Neuronal stem cell (in vitro differentiated cells): ENCODE measurements around the gene AKR1C2.
"Not testable (repeated sequence)": the region's sequence is repeated elsewhere in the genome, so short reads cannot be mapped to it uniquely, and the experiment has no call there.

ENCODE experiments used
- DNase-seq: peaks from one replicate; pipeline ENCODE4 v3.0.0-alpha.2; 2013; ENCODE audit warnings: low spot score
- H2AFZ ChIP-seq: one replicate; pipeline ENCODE4 v1.6.1; 2013; ENCODE audit warnings: mild to moderate bottlenecking, low read length, inconsistent platforms
- H2AK5ac ChIP-seq: 2 replicates; pipeline ENCODE4 v1.6.1; 2013; ENCODE audit warnings: low read depth, mild to moderate bottlenecking, inconsistent platforms, low read length, moderate library complexity, mixed read lengths
- H2BK120ac ChIP-seq: 2 replicates; pipeline ENCODE4 v1.6.1; 2013; ENCODE audit warnings: low read depth, mild to moderate bottlenecking, inconsistent platforms, low read length, moderate library complexity, mixed read lengths
- H2BK12ac ChIP-seq: one replicate; pipeline ENCODE4 v1.6.1; 2013; ENCODE audit warnings: low read length, inconsistent platforms
- H2BK15ac ChIP-seq: 2 replicates; pipeline ENCODE4 v1.6.1; 2013; ENCODE audit warnings: mild to moderate bottlenecking, low read length, inconsistent platforms, mixed read lengths
- H2BK5ac ChIP-seq: one replicate; pipeline ENCODE4 v1.6.1; 2013; ENCODE audit warnings: inconsistent platforms, mild to moderate bottlenecking, low read length, moderate library complexity
- H3K14ac ChIP-seq: one replicate; pipeline ENCODE4 v1.6.1; 2013; ENCODE audit warnings: low read length, inconsistent platforms
- H3K18ac ChIP-seq: 2 replicates; pipeline ENCODE4 v1.6.1; 2013; ENCODE audit warnings: low read length, inconsistent platforms
- H3K23ac ChIP-seq: 2 replicates; pipeline ENCODE4 v1.6.1; 2013; ENCODE audit warnings: low read depth, mild to moderate bottlenecking, mixed read lengths, low read length, inconsistent platforms; ENCODE audit not compliant: poor library complexity
- H3K27ac ChIP-seq: replicated peaks from 3 replicates; pipeline ENCODE4 v1.5.1; 2013; ENCODE audit warnings: low read length, inconsistent platforms
- H3K27me3 ChIP-seq, 3 experiments: 2 replicates each; pipeline ENCODE4 v1.6.1; 2013; ENCODE audit warnings: low read length in 3 of 3, mild to moderate bottlenecking in 2 of 3, inconsistent platforms in 1 of 3, low read depth in 1 of 3, mixed read lengths in 1 of 3, moderate library complexity in 1 of 3; ENCODE audit not compliant: control insufficient read depth in 3 of 3, insufficient read depth in 3 of 3
- H3K36me3 ChIP-seq, 2 donors: replicated peaks in 1 of 2; 2 replicates each; pipeline ENCODE4 v1.6.1; 2013; ENCODE audit warnings: low read length in 2 of 2; ENCODE audit not compliant: control insufficient read depth in 2 of 2, insufficient read depth in 2 of 2
- H3K4ac ChIP-seq: 2 replicates; pipeline ENCODE4 v1.6.1; 2013; ENCODE audit warnings: inconsistent platforms, mild to moderate bottlenecking, low read length, moderate library complexity
- H3K4me1 ChIP-seq, 2 donors: 1 replicate in 1 of 2; 2 replicates in 1 of 2; pipeline ENCODE4 v1.6.1; 2013; ENCODE audit warnings: low read length in 2 of 2, low read depth in 1 of 2; ENCODE audit not compliant: control insufficient read depth in 2 of 2, insufficient read depth in 1 of 2
- H3K4me2 ChIP-seq: one replicate; pipeline ENCODE4 v1.6.1; 2013; ENCODE audit warnings: mild to moderate bottlenecking, low read length, inconsistent platforms; ENCODE audit not compliant: insufficient read depth, poor library complexity, severe bottlenecking
- H3K4me3 ChIP-seq, 2 donors: 2 replicates each; pipeline ENCODE4 v1.5.1; 2013; ENCODE audit warnings: low read length in 2 of 2, mild to moderate bottlenecking in 2 of 2, inconsistent platforms in 1 of 2, moderate library complexity in 1 of 2
- H3K79me1 ChIP-seq: one replicate; pipeline ENCODE4 v1.6.1; 2013; ENCODE audit warnings: low read depth, mild to moderate bottlenecking, inconsistent platforms, low read length, moderate library complexity
- H3K9ac ChIP-seq: one replicate; pipeline ENCODE4 v1.6.1; 2013; ENCODE audit warnings: mild to moderate bottlenecking, low read depth, low read length, inconsistent platforms; ENCODE audit not compliant: poor library complexity
- H3K9me3 ChIP-seq, 2 donors: replicated peaks in 1 of 2; 2 replicates each; pipeline versions ENCODE3 to v1.6.1; 2013; ENCODE audit warnings: low read length in 2 of 2, mild to moderate bottlenecking in 2 of 2, inconsistent platforms in 1 of 2, low read depth in 1 of 2, mixed read lengths in 1 of 2, moderate library complexity in 1 of 2; ENCODE audit not compliant: control insufficient read depth in 2 of 2, insufficient read depth in 1 of 2
- H4K8ac ChIP-seq: one replicate; pipeline ENCODE4 v1.6.1; 2013; ENCODE audit warnings: low read depth, mild to moderate bottlenecking, inconsistent platforms, low read length, moderate library complexity
- H4K91ac ChIP-seq: one replicate; pipeline ENCODE4 v1.6.1; 2013; ENCODE audit warnings: low read length, low read depth, mild to moderate bottlenecking, inconsistent platforms; ENCODE audit not compliant: poor library complexity
- WGBS, 2 donors: extraction: QIAGEN DNeasy Blood & Tissue Kit; methylation state at CpG; one replicate each; pipeline ENCODE4 v1.1.7; 2013; ENCODE audit warnings: missing lambda C conversion rate in 2 of 2, mixed read lengths in 1 of 2; ENCODE audit not compliant: insufficient read length in 2 of 2, insufficient replicate concordance in 1 of 2; ENCODE audit errors: extremely low coverage in 2 of 2; 5-methylcytosine and 5-hydroxymethylcytosine counted together

AKR1C2 gene

DNA sequence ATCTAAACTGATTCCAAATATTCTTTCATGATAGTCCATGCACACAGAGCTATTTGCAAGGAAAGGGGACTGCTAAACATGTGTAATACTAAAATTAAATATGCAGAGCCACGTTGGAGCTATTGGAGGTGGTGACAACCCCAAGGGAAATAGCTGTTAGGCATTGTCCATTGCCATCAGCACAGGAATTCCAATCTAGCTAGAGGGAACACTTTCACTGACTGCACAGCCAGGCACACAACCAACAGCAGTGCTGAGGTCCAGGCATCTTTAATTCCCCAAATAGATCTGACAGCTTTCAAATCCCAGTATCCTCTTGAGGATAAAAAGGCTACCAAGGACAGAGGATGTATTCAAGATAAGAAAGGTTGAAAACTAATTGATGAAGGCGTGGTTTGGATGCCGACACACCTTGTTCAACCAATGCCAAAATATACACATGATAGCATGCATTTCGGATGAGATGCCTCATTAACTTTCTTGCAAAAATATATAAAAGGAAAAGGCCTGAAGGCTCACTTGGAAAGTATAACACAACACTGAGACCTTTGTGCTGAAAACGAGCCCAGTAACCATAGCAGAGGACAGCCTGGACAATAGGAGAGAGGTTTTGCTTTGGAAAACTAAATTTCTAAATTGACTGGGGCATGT lies 52.0 kb downstream of the AKR1C2 start:
- not testable (repeated sequence) for H3K79me1 ChIP-seq, H2AFZ ChIP-seq, H4K8ac ChIP-seq, H3K23ac ChIP-seq, H2BK5ac ChIP-seq, H3K27ac ChIP-seq, H3K9me3 ChIP-seq, H3K18ac ChIP-seq, H3K14ac ChIP-seq, H3K36me3 ChIP-seq, H4K91ac ChIP-seq, H2AK5ac ChIP-seq, H2BK120ac ChIP-seq, H3K27me3 ChIP-seq, H3K4me1 ChIP-seq, H3K4ac ChIP-seq, DNase-seq, H3K4me2 ChIP-seq, H2BK12ac ChIP-seq, H2BK15ac ChIP-seq, H3K4me3 ChIP-seq, H3K9ac ChIP-seq
- WGBS, 2 donors = no CpG with 5 or more reads among the region's 5 CpGs

DNA sequence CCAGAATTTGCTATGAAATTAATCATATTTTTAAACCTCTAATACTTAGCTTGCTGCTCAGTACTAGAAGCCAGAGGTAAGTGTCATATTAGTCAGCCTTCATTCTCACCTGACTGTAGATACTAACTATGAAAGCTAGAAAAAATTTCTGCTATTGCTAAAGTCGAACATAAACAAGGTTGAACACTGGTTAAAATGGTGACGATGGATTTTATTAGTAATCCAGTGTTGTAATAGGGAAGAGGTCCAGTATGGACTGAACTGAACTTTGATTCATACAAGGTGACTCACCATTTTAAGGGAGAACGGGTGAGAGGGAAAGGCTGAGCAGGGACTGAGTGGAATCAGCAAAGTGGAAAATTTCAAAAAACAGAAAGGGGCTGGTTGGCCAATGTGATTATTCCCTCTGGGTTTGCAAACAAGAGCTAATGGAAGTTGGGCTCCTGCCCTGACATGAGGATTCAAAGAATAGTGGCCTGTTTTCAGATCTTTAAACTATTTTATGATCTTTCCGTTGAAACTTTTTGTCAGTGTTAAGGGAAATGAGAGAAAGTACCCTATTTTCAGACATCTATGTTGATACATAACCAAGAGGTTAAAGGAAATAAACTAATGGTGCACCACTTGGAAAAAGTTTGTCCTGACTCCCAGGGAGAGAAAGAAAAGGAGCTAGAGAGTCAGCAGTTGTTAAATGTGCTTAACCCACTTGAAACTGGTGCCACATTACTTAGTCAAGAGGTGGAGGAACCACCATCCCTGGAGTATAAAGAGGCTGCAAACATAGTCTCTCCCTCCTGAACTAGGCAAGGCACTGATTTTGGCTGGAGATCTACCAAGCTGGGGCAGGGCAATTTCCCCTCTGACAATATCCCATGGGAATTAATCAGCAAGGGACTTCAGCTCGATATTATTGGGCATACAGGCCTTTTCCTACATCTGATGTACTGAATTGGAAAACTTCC lies 55.7 kb downstream of the AKR1C2 start:
- Histone ChIP-seq H3K36me3 (no peaks in the 10 kb centered on the region), H2AFZ (no peak overlapping the region), H2AK5ac (no peak overlapping the region), H4K8ac (no peak overlapping the region), H3K4me1 (no peaks in the 10 kb centered on the region), H3K23ac (no peak overlapping the region), H2BK120ac (no peak overlapping the region), H3K9me3 (no peaks in the 10 kb centered on the region), H2BK15ac (no peak overlapping the region), H3K4ac (no peak overlapping the region), H4K91ac (no peak overlapping the region), H3K14ac (no peak overlapping the region), H3K79me1 (no peaks in the 10 kb centered on the region), H2BK12ac (no peak overlapping the region), H2BK5ac (no peak overlapping the region), H3K4me3 (no peak overlapping the region), H3K9ac (no peak overlapping the region), H3K18ac (no peak overlapping the region), H3K27me3 (no peaks in the 10 kb centered on the region), H3K4me2 (no peak overlapping the region), H3K27ac (no peak overlapping the region)
- no peak for DNase-seq
- no CpG with 5 or more reads among the region's 5 CpGs for whole genome bisulfite sequencing, 2 donors

DNA sequence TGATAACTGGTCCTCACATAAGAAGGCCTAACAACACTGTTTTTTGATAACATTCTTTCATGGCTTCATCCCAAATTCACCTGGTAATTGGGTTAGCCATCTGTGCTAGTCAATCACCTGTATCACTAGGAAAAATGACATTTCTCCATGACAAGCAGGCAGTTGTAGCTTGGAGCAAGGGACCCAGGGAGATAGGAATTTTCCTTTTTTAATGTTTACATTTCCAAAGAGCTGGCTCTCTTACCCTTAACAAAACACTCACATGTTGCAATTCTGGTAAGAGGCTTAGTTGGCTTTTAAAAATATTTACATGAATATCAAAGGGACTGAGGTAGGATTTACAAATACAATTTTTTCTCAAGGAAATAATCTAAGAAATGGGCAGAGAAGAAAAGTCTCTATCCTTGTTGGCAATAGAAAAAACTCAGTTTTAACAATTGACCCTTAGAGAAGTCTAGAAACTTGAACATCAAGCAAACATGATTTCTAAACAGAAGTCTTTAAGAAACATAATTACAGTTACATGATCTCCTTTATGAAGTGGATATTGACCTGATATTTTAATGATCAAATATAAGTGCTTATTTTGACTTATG lies 56.5 kb downstream of the AKR1C2 start:
- H3K4me2 ChIP-seq = no peak overlapping the region

More for the DNA sequence above, 56.5 kb downstream of the AKR1C2 start:
- Histone ChIP-seq H2BK5ac (no peak overlapping the region), H3K27me3 (no peaks in the 10 kb centered on the region), H3K36me3 (no peaks in the 10 kb centered on the region), H3K9ac (no peak overlapping the region), H3K14ac (no peak overlapping the region), H2BK15ac (no peak overlapping the region), H3K9me3 (no peaks in the 10 kb centered on the region), H4K91ac (no peak overlapping the region), H2AFZ (no peak overlapping the region), H3K18ac (no peak overlapping the region), H2AK5ac (no peak overlapping the region), H3K79me1 (no peaks in the 10 kb centered on the region), H2BK12ac (no peak overlapping the region), H3K4me3 (no peak overlapping the region), H3K4me1 (no peaks in the 10 kb centered on the region), H3K4ac (no peak overlapping the region), H4K8ac (no peak overlapping the region), H2BK120ac (no peak overlapping the region), H3K23ac (no peak overlapping the region), H3K27ac (no peak overlapping the region)
- no peak for DNase-seq
